PC-3 (cell line): Measurements from ENCODE around the gene SURF6. TPM values are rescaled to one million over a fixed set of nuclear protein-coding genes. Genes with fewer than 3 reads are reported as not detected.

ENCODE experiments used
- ATAC-seq: fragments of 200-7000 bp; cut with Tn5 transposase; 2 replicates; pipeline ENCODE4 v1.9.1; 2020; ENCODE audit warnings: mild to moderate bottlenecking, moderate library complexity
- BruUV-seq: library from RNA; stranded (reverse); fragments of 400-500 nt; replicated peaks from 2 replicates; lab custom pipeline; 2021; lab: Mats Ljungman, UMichigan
- CTCF ChIA-PET: fragments of 300-600 bp; sonication (Branson Sonifier 250); formaldehyde crosslinking; loops from one replicate; lab custom pipeline; 2022; ENCODE audit warnings: antibody characterized with exemption; lab: Charles Lee
- POLR2A ChIA-PET: fragments of 300-600 bp; sonication (Branson Sonifier 250); formaldehyde crosslinking; loops from one replicate; lab custom pipeline; 2022; ENCODE audit warnings: antibody characterized with exemption; ENCODE audit not compliant: unreplicated experiment; lab: Charles Lee
- DNase-seq: peaks from one replicate; pipeline ENCODE4 v3.0.0-alpha.2; 2015
- H2AFZ ChIP-seq: fragments of 300-600 bp; sonication (generic); 2 replicates; pipeline ENCODE4 v1.6.0; 2016; ENCODE audit warnings: antibody characterized with exemption, low read length
- H3F3A ChIP-seq: fragments of 300-600 bp; sonication (generic); one replicate; pipeline ENCODE4 v1.6.0; 2017; ENCODE audit warnings: antibody characterized with exemption, low read length, control low read depth, mild to moderate bottlenecking; ENCODE audit not compliant: unreplicated experiment
- H3K27ac ChIP-seq: fragments of 300-600 bp; sonication (generic); 2 replicates; pipeline ENCODE4 v1.5.1; 2016; ENCODE audit warnings: mild to moderate bottlenecking, low read length
- H3K27me3 ChIP-seq: fragments of 300-600 bp; sonication (generic); 2 replicates; pipeline ENCODE4 v1.6.1; 2016; ENCODE audit warnings: low read length, mixed read lengths
- H3K36me3 ChIP-seq: fragments of 300-600 bp; sonication (generic); 2 replicates; pipeline ENCODE4 v1.6.1; 2016; ENCODE audit warnings: low read depth, mixed run types, low read length, mixed read lengths
- H3K4me1 ChIP-seq: fragments of 300-600 bp; sonication (generic); 2 replicates; pipeline ENCODE4 v1.5.1; 2016; ENCODE audit warnings: low read length; ENCODE audit not compliant: insufficient read depth
- H3K4me2 ChIP-seq: fragments of 300-600 bp; sonication (generic); 2 replicates; pipeline ENCODE4 v1.6.0; 2016; ENCODE audit warnings: low read length
- H3K4me3 ChIP-seq: fragments of 300-600 bp; sonication (generic); 2 replicates; pipeline ENCODE4 v1.5.1; 2016; ENCODE audit warnings: mild to moderate bottlenecking, low read length, mixed read lengths
- H3K79me2 ChIP-seq: fragments of 300-600 bp; sonication (generic); 2 replicates; pipeline ENCODE4 v1.6.1; 2017; ENCODE audit warnings: low read length, mixed read lengths
- H3K9ac ChIP-seq: fragments of 300-600 bp; sonication (generic); 2 replicates; pipeline ENCODE4 v1.6.0; 2016; ENCODE audit warnings: mild to moderate bottlenecking, low read length
- H3K9me2 ChIP-seq: fragments of 300-600 bp; sonication (generic); replicated peaks from 2 replicates; pipeline ENCODE4 v1.6.1; 2016; ENCODE audit warnings: mixed run types, low read length, mixed read lengths
- H3K9me3 ChIP-seq: fragments of 300-600 bp; sonication (generic); 2 replicates; pipeline ENCODE4 v1.6.1; 2016; ENCODE audit warnings: low read length, mixed read lengths
- H4K20me1 ChIP-seq: fragments of 300-600 bp; sonication (generic); 2 replicates; pipeline ENCODE4 v1.6.1; 2016; ENCODE audit warnings: low read length, mixed read lengths
- EZH2 ChIP-seq: fragments of 300-600 bp; sonication (generic); IDR thresholded peaks from one replicate; pipeline ENCODE4 v1.6.1; 2017; ENCODE audit warnings: antibody characterized with exemption, mild to moderate bottlenecking, low read length; ENCODE audit not compliant: unreplicated experiment
- EZH2phosphoT487 ChIP-seq: fragments of 300-600 bp; sonication (generic); IDR thresholded peaks from 2 replicates; pipeline ENCODE4 v1.6.1; 2018; ENCODE audit warnings: mild to moderate bottlenecking, antibody characterized with exemption, low read length, borderline replicate concordance
- intact Hi-C: fragments of 100-400 bp; cut with micrococcal nuclease; formaldehyde crosslinking; loops from 2 replicates; pipeline ENCODE4 v1.9.0; 2023
- total RNA-seq: library from RNA; depleted of rRNA; stranded (reverse); fragments of >200 nt; gene quantifications from 2 replicates; pipeline ENCODE4 v1.2.3, GENCODE V29; 2014
- TF ChIP-seq, protein P1 (sequence below): fragments of 300-600 bp; sonication (generic); conservative IDR thresholded peaks from 2 replicates; pipeline ENCODE4 v1.5.1; 2017; ENCODE audit warnings: antibody characterized with exemption, low read depth, mild to moderate bottlenecking, low read length

Gene SURF6
- total RNA-seq, 1 experiment from 2014 or later: 28.0 TPM

GRCh38 chr9:133369422-133369821 is 33.4 kb upstream of the SURF6 start:
- Histone ChIP-seq H3K4me1 (peaks cover 8% of the 10 kb centered on the region; the same call in 1 of the 2 replicates), H3K9ac (no peak overlapping the region), H4K20me1 (peaks cover 34% of the 10 kb centered on the region; the same call in 1 of the 2 replicates), H3K4me2 (no peak overlapping the region), H3K27me3 (no peaks in the 10 kb centered on the region), H3K27ac (no peak overlapping the region), H3K79me2 (peaks cover 77% of the 10 kb centered on the region), H3K4me3 (no peak overlapping the region), H2AFZ (no peak overlapping the region), H3K36me3 (peaks cover 8% of the 10 kb centered on the region; the same call in 1 of the 2 replicates), H3K9me3 (no peaks in the 10 kb centered on the region), H3F3A (no peaks in the 10 kb centered on the region), H3K9me2 (no peaks in the 10 kb centered on the region)
- DNase-seq (no peak), ATAC-seq (no peak)
- BruUV-seq: no TSS peak
- intact Hi-C loops: no loop called here
- ChIA-PET POLR2A (interaction anchor here (1.5 kb wide), 1 partner anchor 18 kb away, joined by 4 read pairs; no protein-coding TSS in a partner anchor), CTCF (no interaction called here)
- TF ChIP-seq, protein P1, sequence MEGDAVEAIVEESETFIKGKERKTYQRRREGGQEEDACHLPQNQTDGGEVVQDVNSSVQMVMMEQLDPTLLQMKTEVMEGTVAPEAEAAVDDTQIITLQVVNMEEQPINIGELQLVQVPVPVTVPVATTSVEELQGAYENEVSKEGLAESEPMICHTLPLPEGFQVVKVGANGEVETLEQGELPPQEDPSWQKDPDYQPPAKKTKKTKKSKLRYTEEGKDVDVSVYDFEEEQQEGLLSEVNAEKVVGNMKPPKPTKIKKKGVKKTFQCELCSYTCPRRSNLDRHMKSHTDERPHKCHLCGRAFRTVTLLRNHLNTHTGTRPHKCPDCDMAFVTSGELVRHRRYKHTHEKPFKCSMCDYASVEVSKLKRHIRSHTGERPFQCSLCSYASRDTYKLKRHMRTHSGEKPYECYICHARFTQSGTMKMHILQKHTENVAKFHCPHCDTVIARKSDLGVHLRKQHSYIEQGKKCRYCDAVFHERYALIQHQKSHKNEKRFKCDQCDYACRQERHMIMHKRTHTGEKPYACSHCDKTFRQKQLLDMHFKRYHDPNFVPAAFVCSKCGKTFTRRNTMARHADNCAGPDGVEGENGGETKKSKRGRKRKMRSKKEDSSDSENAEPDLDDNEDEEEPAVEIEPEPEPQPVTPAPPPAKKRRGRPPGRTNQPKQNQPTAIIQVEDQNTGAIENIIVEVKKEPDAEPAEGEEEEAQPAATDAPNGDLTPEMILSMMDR: no peak
- TF ChIP-seq EZH2 (no peak), EZH2phosphoT487 (no peak)

DNA sequence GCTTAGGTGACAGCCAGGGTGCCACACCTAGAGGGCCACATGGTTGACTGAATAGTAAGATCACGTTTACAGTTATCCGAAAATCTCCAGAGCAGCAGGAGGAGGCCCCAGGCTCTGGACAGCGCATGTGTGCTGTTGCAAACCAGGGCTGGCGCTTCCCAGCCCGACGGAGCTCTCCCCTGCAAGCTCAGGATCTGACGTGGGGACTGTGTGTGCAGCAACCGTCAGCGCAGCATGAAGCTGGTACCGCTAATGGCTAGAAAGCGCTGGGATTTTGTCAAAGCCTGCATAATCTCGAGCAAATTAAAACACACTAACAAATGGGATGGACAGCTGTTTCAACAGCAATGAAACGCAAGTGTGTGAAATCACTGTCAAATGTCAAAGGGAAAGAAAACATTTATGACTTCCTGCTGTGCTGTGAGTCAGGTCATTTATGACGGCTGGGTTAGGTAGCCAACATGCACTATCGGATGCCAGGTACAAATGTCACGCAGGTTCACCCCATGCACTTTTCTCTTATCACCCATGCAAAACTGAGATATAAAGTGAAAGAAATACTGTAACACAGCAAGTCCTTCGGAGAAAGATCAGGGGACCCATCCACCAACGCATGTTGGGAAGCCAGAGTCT is 32.4 kb upstream of the SURF6 start:
- Histone ChIP-seq H3K79me2 (peaks cover 67% of the 10 kb centered on the region), H3K9me2 (no peaks in the 10 kb centered on the region), H3K4me3 (no peak overlapping the region), H3K9ac (no peak overlapping the region), H3K9me3 (no peaks in the 10 kb centered on the region), H3K4me1 (peaks cover 8% of the 10 kb centered on the region; the same call in 1 of the 2 replicates), H3K4me2 (no peak overlapping the region), H3F3A (no peaks in the 10 kb centered on the region), H4K20me1 (peaks cover 34% of the 10 kb centered on the region; the same call in 1 of the 2 replicates), H2AFZ (no peak overlapping the region), H3K36me3 (peaks cover 11% of the 10 kb centered on the region; the same call in 1 of the 2 replicates), H3K27me3 (no peaks in the 10 kb centered on the region), H3K27ac (no peak overlapping the region)
- intact Hi-C loops: no loop called here
- TF ChIP-seq, protein P1: no peak
- ChIA-PET CTCF (no interaction called here), POLR2A (interaction anchor here (1.5 kb wide), 1 partner anchor 17 kb away, joined by 4 read pairs; no protein-coding TSS in a partner anchor)
- no peak for DNase-seq
- peak; percentile 45 for ATAC-seq
- no TSS peak for BruUV-seq

DNA sequence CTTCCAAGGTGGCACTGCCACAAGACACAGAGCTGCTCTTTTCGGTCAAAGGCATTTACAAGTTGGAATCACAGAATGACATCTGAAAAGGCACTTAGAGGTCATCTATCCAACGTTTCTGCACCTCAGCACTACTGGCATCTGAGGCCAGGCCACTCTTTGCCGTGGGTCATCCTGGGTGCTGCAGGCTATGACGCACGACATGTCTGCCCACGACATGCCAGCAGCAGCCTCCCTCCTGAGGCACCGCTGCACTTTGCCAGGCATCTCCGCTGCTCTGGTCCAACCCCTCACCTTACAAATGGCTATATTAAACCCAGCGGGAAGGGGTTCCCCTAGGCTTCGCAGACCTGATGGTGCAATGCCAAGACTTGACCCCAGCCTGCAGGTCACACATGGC is 31.8 kb upstream of the SURF6 start:
- H3K79me2 ChIP-seq: peaks cover 61% of the 10 kb centered on the region
- H3K36me3 ChIP-seq: peaks cover 16% of the 10 kb centered on the region; the same call in 1 of the 2 replicates
- ChIA-PET POLR2A (interaction anchor here (1.5 kb wide), 1 partner anchor 16 kb away, joined by 4 read pairs; no protein-coding TSS in a partner anchor), CTCF (no interaction called here)
- no peak for ATAC-seq
- H3K9me2 ChIP-seq: no peaks in the 10 kb centered on the region
- no peak overlapping the region for H2AFZ ChIP-seq
- H3K4me2 ChIP-seq: no peak overlapping the region
- H3K9ac ChIP-seq: no peak overlapping the region
- no peaks in the 10 kb centered on the region for H3F3A ChIP-seq
- BruUV-seq: no TSS peak
- H4K20me1 ChIP-seq: peaks cover 31% of the 10 kb centered on the region; the same call in 1 of the 2 replicates
- H3K9me3 ChIP-seq: no peaks in the 10 kb centered on the region
- H3K4me3 ChIP-seq: no peak overlapping the region
- TF ChIP-seq EZH2phosphoT487 (no peak), EZH2 (no peak)
- TF ChIP-seq, protein P1: no peak
- no peak for DNase-seq
- H3K27me3 ChIP-seq: no peaks in the 10 kb centered on the region
- no peak overlapping the region for H3K27ac ChIP-seq
- intact Hi-C loops: no loop called here
- peaks cover 8% of the 10 kb centered on the region; the same call in 1 of the 2 replicates for H3K4me1 ChIP-seq
